K562 (cell line): ENCODE results near the gene DDX41. TPM values are rescaled to one million over a fixed set of nuclear protein-coding genes. Genes with fewer than 3 reads are reported as not detected.

Source experiments
- AFF1 ChIP-seq, 2 experiments: fragments of 450-650 bp; IDR thresholded peaks; 2 replicates each; pipeline ENCODE4 v1.6.1; 2018; ENCODE audit warnings: mild to moderate bottlenecking in 2 of 2, low read depth in 1 of 2; ENCODE audit not compliant: partially characterized antibody in 2 of 2
- CTCF ChIP-seq, 3 experiments: IDR thresholded peaks in 2 of 3; conservative IDR thresholded peaks in 1 of 3; 2 replicates each; pipeline ENCODE4 v1.5.1; 2011 to 2012; ENCODE audit warnings: low read length in 3 of 3, mild to moderate bottlenecking in 3 of 3, control low read depth in 2 of 3, improper control_type of control experiment in 1 of 3, inconsistent platforms in 1 of 3, low read depth in 1 of 3, mixed read lengths in 1 of 3, moderate library complexity in 1 of 3; ENCODE audit not compliant: insufficient read depth in 2 of 3
- NELFE ChIP-seq: IDR thresholded peaks from 2 replicates; pipeline ENCODE4 v1.6.1; 2011; ENCODE audit warnings: mild to moderate bottlenecking; ENCODE audit not compliant: insufficient read depth, insufficient read length
- RBM22 ChIP-seq: fragments of 200-400 bp; formaldehyde crosslinking; IDR thresholded peaks from 2 replicates; pipeline ENCODE4 v1.6.1; 2018; ENCODE audit warnings: low read length, low read depth; ENCODE audit not compliant: poor library complexity, severe bottlenecking
- SAP30 ChIP-seq: fragments of 200-600 bp; sonication (generic); IDR thresholded peaks from 2 replicates; pipeline ENCODE4 v1.6.1; 2012; ENCODE audit warnings: borderline replicate concordance, low read depth, mild to moderate bottlenecking, moderate library complexity, low read length, control low read depth, inconsistent platforms; ENCODE audit not compliant: insufficient read depth, poor library complexity, severe bottlenecking
- SRSF7 ChIP-seq: fragments of 200-400 bp; formaldehyde crosslinking; optimal IDR thresholded peaks from 2 replicates; pipeline ENCODE3; 2017; ENCODE audit warnings: mild to moderate bottlenecking, low read depth, low read length
- ZNF239 ChIP-seq: fragments of 250-450 bp; sonication (Bioruptor Pico); IDR thresholded peaks from 2 replicates; pipeline ENCODE4 v1.4.0; 2020; ENCODE audit warnings: mild to moderate bottlenecking
- ZNF407 ChIP-seq: fragments of 450-650 bp; IDR thresholded peaks from 2 replicates; pipeline ENCODE4 v1.6.1; 2016; ENCODE audit warnings: low read depth
- polyA plus RNA-seq, 8 experiments: library from polyadenylated mRNA; depleted of rRNA in 4 of 8; stranded (reverse) in 5 of 8; unstranded in 3 of 8; fragments of >200 nt; fragmentation: Nextera tagmentation in 2 of 8; fragmentation: Illumina TruSeq in 1 of 8; extraction: Ambion mirVana in 2 of 8; extraction: Trizol in 1 of 8; gene quantifications; 2 replicates each; pipeline versions ENCODE4 v1.2.1 to v1.2.3, GENCODE V29; 2011 to 2014; ENCODE audit warnings: inconsistent platforms in 1 of 8, missing spikeins in 1 of 8
- total RNA-seq, 7 experiments: library from RNA; depleted of rRNA in 6 of 7; stranded (reverse); fragments of >200 nt in 6 of 7; fragmentation: Illumina TruSeq in 2 of 7; extraction: Trizol in 2 of 7; gene quantifications; 2 replicates each; pipeline versions ENCODE4 v1.2.1 to v1.2.3, GENCODE V29; 2011 to 2021; ENCODE audit warnings: low replicate concordance in 1 of 7

DDX41 gene
- total and polyA plus RNA-seq, 9 of the 15 experiments (the other 6 are each of a cell fraction or from before 2014, with no cell fraction given), result 38.2 to 284 (median 116) TPM

GRCh38 chr5:177502886-177503285, 13.9 kb downstream of the DDX41 start (continued):
- no peak for TF ChIP-seq ZNF407
- no peak for TF ChIP-seq RBM22
- no peak for TF ChIP-seq CTCF (IDR thresholded peaks at IDR 0.05 in 2 of 3, conservative IDR thresholded peaks at IDR 0.05 in 1 of 3; ENCODE audit: insufficient read depth in 2 of 3, low read depth in 1 of 3, low read length in 3 of 3)
- TF ChIP-seq SRSF7, result no peak
- no peak for TF ChIP-seq ZNF239
- TF ChIP-seq AFF1 (IDR thresholded peaks at IDR 0.05; ENCODE audit: low read depth in 1 of 2, partially characterized antibody in 2 of 2), result no peak
- TF ChIP-seq NELFE, result no peak
- no peak for TF ChIP-seq SAP30
